Prostate gland (tissue), 2 donors: ENCODE data around the gene KLF11. TPM values are rescaled to one million over a fixed set of nuclear protein-coding genes. Genes with fewer than 3 reads are reported as not detected.

Source experiments
- DNase-seq: peaks from one replicate; pipeline ENCODE4 v3.0.0-alpha.2; 2019; ENCODE audit warnings: low spot score
- H3K27ac ChIP-seq, 2 donors: fragments of 200-600 bp; sonication (generic); 2 replicates each; pipeline ENCODE4 v1.5.1; 2017 to 2019
- H3K27me3 ChIP-seq: fragments of 200-600 bp; sonication (generic); replicated peaks from 2 replicates; pipeline ENCODE4 v1.5.1; 2019; ENCODE audit not compliant: insufficient read depth
- H3K36me3 ChIP-seq, 2 donors: fragments of 200-600 bp; sonication (generic); 1 replicate in 1 of 2; 2 replicates in 1 of 2; pipeline versions ENCODE4 v1.5.1 to v1.8.1; 2017 to 2019
- H3K4me1 ChIP-seq: fragments of 200-600 bp; sonication (generic); replicated peaks from 2 replicates; pipeline ENCODE4 v1.5.1; 2019
- H3K4me3 ChIP-seq, 2 donors: fragments of 200-600 bp; sonication (generic); 2 replicates each; pipeline ENCODE4 v1.5.1; 2017 to 2019
- H3K9me3 ChIP-seq: fragments of 200-600 bp; sonication (generic); 2 replicates; pipeline ENCODE4 v1.5.1; 2017
- POLR2A ChIP-seq: fragments of 450-650 bp; IDR thresholded peaks from one replicate; pipeline ENCODE4 v1.6.1; 2016; ENCODE audit warnings: antibody characterized with exemption, mild to moderate bottlenecking
- POLR2AphosphoS5 ChIP-seq: sonication (generic); formaldehyde crosslinking; IDR thresholded peaks from one replicate; pipeline ENCODE4 v1.6.1; 2017; ENCODE audit warnings: antibody characterized with exemption
- WGBS: methylation state at CpG from one replicate; pipeline ENCODE4 v1.1.5; 2018; 5-methylcytosine and 5-hydroxymethylcytosine counted together
- intact Hi-C: fragments of 100-400 bp; cut with DNase I; formaldehyde crosslinking; loops from one replicate; pipeline ENCODE4 v1.14.2; 2022
- total RNA-seq, 2 donors: library from RNA; depleted of rRNA; stranded (reverse); fragments of >200 nt; gene quantifications; one replicate each; pipeline ENCODE4 v1.1.0, GENCODE V29; 2016
- TF ChIP-seq, protein P1 (sequence below), 4 experiments: fragments of 200-600 bp in 2 of 4; fragments of 450-650 bp in 2 of 4; sonication (generic) in 2 of 4; IDR thresholded peaks; 1 replicate in 3 of 4; 2 replicates in 1 of 4; pipeline ENCODE4 v1.5.1; 2016 to 2019; ENCODE audit warnings: antibody characterized with exemption in 4 of 4, mild to moderate bottlenecking in 2 of 4, moderate library complexity in 2 of 4

The KLF11 gene
- total RNA-seq, 2 donors from 2014 or later = 4.3 to 37.9 TPM

DNA sequence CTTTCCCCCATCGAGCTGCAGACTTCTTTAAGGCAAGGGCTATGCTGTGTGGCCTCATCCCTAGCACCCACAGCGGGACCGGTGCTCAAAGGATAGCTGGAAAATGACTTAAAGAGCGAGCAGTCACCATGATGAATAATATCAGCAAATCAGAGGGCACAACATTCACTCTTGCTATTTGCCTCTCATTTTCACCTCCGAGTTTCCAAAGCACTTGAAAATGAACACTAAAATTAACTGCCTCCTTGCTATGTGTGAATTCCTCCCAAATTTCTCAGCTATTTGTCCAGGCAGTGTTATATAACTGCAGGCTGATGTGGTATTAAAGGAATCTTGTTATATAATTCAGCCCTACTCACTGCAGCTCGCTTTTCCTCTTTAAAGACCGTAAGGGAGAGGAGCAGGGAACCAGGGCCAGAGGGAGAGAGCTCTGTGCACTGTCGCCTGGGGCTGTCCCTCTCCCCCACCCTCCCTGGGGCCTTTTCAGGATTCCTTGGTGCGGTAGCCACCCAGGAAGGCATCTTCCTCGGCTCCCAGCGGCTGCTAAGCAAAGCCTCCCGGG, 35.4 kb downstream of the KLF11 start:
- H3K4me3 ChIP-seq = peak overlapping the region in 1 of 2 donors; percentile 38
- no peak for TF ChIP-seq POLR2AphosphoS5
- DNase-seq = no peak
- H3K9me3 ChIP-seq = no peaks in the 10 kb centered on the region
- H3K27ac ChIP-seq = peak overlapping the region; percentile 60 to 62
- WGBS = 24% methylated on average over 12 of the region's 12 CpGs
- H3K4me1 ChIP-seq = no peaks in the 10 kb centered on the region
- H3K27me3 ChIP-seq = peaks cover 7% of the 10 kb centered on the region
- intact Hi-C loops = no loop called here
- H3K36me3 ChIP-seq = no peaks in the 10 kb centered on the region

- Histone ChIP-seq H3K9me3 (no peaks in the 10 kb centered on the region), H3K4me3 (peak overlapping the region; percentile 38 to 44), H3K27ac (peak overlapping the region; percentile 60 to 62), H3K36me3 (no peaks in the 10 kb centered on the region), H3K27me3 (peaks cover 7% of the 10 kb centered on the region), H3K4me1 (no peaks in the 10 kb centered on the region)
- no peak for TF ChIP-seq POLR2A
- TF ChIP-seq, protein P1, sequence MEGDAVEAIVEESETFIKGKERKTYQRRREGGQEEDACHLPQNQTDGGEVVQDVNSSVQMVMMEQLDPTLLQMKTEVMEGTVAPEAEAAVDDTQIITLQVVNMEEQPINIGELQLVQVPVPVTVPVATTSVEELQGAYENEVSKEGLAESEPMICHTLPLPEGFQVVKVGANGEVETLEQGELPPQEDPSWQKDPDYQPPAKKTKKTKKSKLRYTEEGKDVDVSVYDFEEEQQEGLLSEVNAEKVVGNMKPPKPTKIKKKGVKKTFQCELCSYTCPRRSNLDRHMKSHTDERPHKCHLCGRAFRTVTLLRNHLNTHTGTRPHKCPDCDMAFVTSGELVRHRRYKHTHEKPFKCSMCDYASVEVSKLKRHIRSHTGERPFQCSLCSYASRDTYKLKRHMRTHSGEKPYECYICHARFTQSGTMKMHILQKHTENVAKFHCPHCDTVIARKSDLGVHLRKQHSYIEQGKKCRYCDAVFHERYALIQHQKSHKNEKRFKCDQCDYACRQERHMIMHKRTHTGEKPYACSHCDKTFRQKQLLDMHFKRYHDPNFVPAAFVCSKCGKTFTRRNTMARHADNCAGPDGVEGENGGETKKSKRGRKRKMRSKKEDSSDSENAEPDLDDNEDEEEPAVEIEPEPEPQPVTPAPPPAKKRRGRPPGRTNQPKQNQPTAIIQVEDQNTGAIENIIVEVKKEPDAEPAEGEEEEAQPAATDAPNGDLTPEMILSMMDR (IDR thresholded peaks at IDR 0.05) = no peak
- DNase-seq = peak; percentile 41
- intact Hi-C loops = no loop called here
- WGBS = 2% methylated on average over 20 of the region's 53 CpGs
Observed at GRCh38 chr2:10079266-10079869, 36.0 kb downstream of the KLF11 start.

GRCh38 chr2:10079870-10080535, 36.7 kb downstream of the KLF11 start, which contains the start of gene CYS1:
CYS1 (minus strand) TSS chr2:10080411; CDS start chr2:10080223, 188 bp downstream.
- no peak for DNase-seq
- 0% methylated on average over 28 of the region's 98 CpGs for WGBS

GRCh38 chr2:10080536-10081304, 37.4 kb downstream of the KLF11 start:
- no peaks in the 10 kb centered on the region for H3K36me3 ChIP-seq
- TF ChIP-seq, protein P1 (IDR thresholded peaks at IDR 0.05) = no peak
- TF ChIP-seq POLR2AphosphoS5 (no peak), POLR2A (no peak)
- no peak for DNase-seq
- H3K9me3 ChIP-seq = no peaks in the 10 kb centered on the region
- peaks cover 7% of the 10 kb centered on the region for H3K27me3 ChIP-seq
- H3K27ac ChIP-seq = peak overlapping the region in 1 of 2 donors; percentile 35
- 11% methylated on average over 39 of the region's 45 CpGs for WGBS
- peak overlapping the region; percentile 38 to 44 for H3K4me3 ChIP-seq
- no peaks in the 10 kb centered on the region for H3K4me1 ChIP-seq
- intact Hi-C loops = no loop called here

More at GRCh38 chr2:10079870-10080535, 36.7 kb downstream of the KLF11 start, which contains the start of gene CYS1:
- peaks cover 7% of the 10 kb centered on the region for H3K27me3 ChIP-seq
- no peaks in the 10 kb centered on the region for H3K9me3 ChIP-seq
- peak within 1 kb of the TSS; percentile 38 to 44 for H3K4me3 ChIP-seq
- no peaks in the 10 kb centered on the region for H3K36me3 ChIP-seq
- TF ChIP-seq POLR2AphosphoS5 (no peak), POLR2A (no peak)
- TF ChIP-seq, protein P1 (IDR thresholded peaks at IDR 0.05) = peak in 1 of 4 experiments; percentile 25
- intact Hi-C loops = no loop called here
- H3K4me1 ChIP-seq = no peaks in the 10 kb centered on the region
- peak within 1 kb of the TSS; percentile 60 to 62 for H3K27ac ChIP-seq

DNA sequence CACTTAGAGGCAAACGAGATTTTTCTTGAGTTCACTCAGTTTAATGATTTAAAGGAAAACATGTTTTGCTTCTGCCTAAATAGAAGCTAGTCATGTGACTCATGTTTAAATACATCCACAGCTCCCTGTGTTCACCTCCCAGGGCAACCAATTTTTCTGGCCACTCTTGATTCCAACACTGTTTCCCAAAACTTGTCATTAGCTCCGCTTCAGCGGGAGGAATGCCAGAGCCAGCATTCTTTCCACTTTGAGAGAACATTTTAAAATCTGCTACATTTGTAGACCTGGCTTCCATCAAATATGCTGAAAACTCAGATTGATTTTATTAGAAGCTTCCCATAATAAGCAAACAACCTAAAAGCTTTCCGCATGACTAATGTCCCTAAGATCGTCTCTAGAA, 39.7 kb downstream of the KLF11 start:
- Histone ChIP-seq H3K27ac (no peak overlapping the region), H3K4me1 (no peaks in the 10 kb centered on the region), H3K27me3 (peaks cover 7% of the 10 kb centered on the region), H3K9me3 (no peaks in the 10 kb centered on the region), H3K36me3 (no peaks in the 10 kb centered on the region), H3K4me3 (no peak overlapping the region)
- TF ChIP-seq POLR2AphosphoS5 (no peak), POLR2A (no peak)
- TF ChIP-seq, protein P1 (IDR thresholded peaks at IDR 0.05) = no peak
- 40% methylated on average over 5 of the region's 5 CpGs for WGBS
- no peak for DNase-seq
- intact Hi-C loops = no loop called here
